ENCODE results near the gene WDR59. TPM values are rescaled to one million over a fixed set of nuclear protein-coding genes. Genes with fewer than 3 reads are reported as not detected.

Gene WDR59
- total and polyA plus RNA-seq, 9 of the 15 experiments (the other 6 are each of a cell fraction or from before 2014, with no cell fraction given), result 12.7 to 126 (median 34.7) TPM

DNA sequence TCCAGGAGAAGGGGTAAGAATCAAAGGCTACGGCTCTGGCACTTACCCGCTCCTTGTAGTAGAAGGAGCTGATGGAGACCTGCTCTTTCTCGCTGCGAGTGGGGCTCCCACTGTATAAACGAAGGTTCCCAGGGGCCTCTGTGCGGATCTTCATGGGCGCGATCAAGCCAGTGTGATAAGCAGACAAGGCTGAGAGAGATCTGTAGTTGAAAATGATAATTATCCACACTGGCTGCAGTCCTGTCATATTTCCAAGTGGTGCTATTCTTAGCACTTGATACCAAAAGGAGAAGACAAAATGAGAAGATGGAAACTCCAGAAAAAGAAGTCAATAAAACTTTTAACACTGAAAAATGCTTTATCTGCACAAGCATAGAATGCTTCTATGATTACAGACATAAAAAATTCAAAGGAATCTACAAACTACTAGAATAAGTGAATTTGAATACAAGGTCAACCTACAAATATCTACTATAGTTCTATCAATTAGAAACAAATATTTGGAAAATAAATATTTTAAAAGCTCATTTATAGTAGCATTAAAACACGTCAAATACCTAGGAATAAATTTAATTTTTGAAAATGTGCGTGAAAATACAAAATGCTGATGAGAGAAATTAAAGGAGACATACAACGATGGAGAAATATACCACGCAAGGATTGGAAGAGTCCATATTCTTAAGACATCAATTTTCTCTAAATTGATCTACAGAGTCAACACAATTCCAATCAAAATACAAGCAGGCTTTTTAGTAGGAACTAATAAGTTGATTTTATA lies 80.8 kb downstream of the WDR59 start (continued):
- TF ChIP-seq, protein P1, sequence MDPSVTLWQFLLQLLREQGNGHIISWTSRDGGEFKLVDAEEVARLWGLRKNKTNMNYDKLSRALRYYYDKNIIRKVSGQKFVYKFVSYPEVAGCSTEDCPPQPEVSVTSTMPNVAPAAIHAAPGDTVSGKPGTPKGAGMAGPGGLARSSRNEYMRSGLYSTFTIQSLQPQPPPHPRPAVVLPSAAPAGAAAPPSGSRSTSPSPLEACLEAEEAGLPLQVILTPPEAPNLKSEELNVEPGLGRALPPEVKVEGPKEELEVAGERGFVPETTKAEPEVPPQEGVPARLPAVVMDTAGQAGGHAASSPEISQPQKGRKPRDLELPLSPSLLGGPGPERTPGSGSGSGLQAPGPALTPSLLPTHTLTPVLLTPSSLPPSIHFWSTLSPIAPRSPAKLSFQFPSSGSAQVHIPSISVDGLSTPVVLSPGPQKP (CRISPR knock-in tag; IDR thresholded peaks at IDR 0.05), result no peak
- no peak for TF ChIP-seq RBM22 (IDR thresholded peaks at IDR 0.05; ENCODE audit: low read depth, low read length, poor library complexity, severe bottlenecking)
- TF ChIP-seq ZFP30 (CRISPR knock-in tag; IDR thresholded peaks at IDR 0.05; ENCODE audit: borderline replicate concordance), result no peak
- peak; percentile 51; the same call in 1 of the 2 replicates for TF ChIP-seq ZNF707 (CRISPR knock-in tag; conservative IDR thresholded peaks at IDR 0.05)
- no peak for TF ChIP-seq ZNF79 (CRISPR knock-in tag; IDR thresholded peaks at IDR 0.05; ENCODE audit: low read depth)
- no peak for TF ChIP-seq ZNF174 (CRISPR knock-in tag; IDR thresholded peaks at IDR 0.05)
- no peak for TF ChIP-seq STAG1 (CRISPR knock-in tag; IDR thresholded peaks at IDR 0.05; ENCODE audit: borderline replicate concordance)
- TF ChIP-seq PRPF4 (IDR thresholded peaks at IDR 0.05; ENCODE audit: insufficient read depth, low read depth, low read length, poor library complexity, severe bottlenecking), result no peak
- TF ChIP-seq, protein P2, sequence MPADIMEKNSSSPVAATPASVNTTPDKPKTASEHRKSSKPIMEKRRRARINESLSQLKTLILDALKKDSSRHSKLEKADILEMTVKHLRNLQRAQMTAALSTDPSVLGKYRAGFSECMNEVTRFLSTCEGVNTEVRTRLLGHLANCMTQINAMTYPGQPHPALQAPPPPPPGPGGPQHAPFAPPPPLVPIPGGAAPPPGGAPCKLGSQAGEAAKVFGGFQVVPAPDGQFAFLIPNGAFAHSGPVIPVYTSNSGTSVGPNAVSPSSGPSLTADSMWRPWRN (IDR thresholded peaks at IDR 0.05; ENCODE audit: low read depth), result no peak
